ENCODE measurements around the gene LCE1D.

LCE1D gene, protein sequence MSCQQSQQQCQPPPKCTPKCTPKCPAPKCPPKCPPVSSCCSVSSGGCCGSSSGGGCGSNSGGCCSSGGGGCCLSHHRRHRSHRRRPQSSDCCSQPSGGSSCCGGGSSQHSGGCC

GRCh38 chr1:152796421-152796820 is at the start of gene LCE1D:
TSS of gene LCE1D (plus strand) at chr1:152796721. CDS start at chr1:152797795, 1,074 bp downstream.
- in situ Hi-C loops (cut with HindIII; ENCODE audit: low sequenced_read_pairs) = no loop called here

- in situ Hi-C loops (cut with HindIII; ENCODE audit: low sequenced_read_pairs) = no loop called here
Measured at GRCh38 chr1:152747831-152748230, 48.7 kb upstream of the LCE1D start.

- in situ Hi-C loops (cut with HindIII; ENCODE audit: low sequenced_read_pairs) = no loop called here
Measured at GRCh38 chr1:152752225-152752624, 44.3 kb upstream of the LCE1D start.

GRCh38 chr1:152753586-152753985 is 42.9 kb upstream of the LCE1D start:
- in situ Hi-C loops (cut with HindIII; ENCODE audit: low sequenced_read_pairs) = no loop called here

- in situ Hi-C loops (cut with HindIII; ENCODE audit: low sequenced_read_pairs) = no loop called here
Measured at GRCh38 chr1:152756872-152757271, 39.6 kb upstream of the LCE1D start.

GRCh38 chr1:152757747-152758146 is 38.8 kb upstream of the LCE1D start, which contains the start of gene KPRP:
TSS of gene KPRP (plus strand) at chr1:152758025. CDS start at chr1:152759589, 1,564 bp downstream.
- in situ Hi-C loops (cut with HindIII; ENCODE audit: low sequenced_read_pairs) = no loop called here

DNA sequence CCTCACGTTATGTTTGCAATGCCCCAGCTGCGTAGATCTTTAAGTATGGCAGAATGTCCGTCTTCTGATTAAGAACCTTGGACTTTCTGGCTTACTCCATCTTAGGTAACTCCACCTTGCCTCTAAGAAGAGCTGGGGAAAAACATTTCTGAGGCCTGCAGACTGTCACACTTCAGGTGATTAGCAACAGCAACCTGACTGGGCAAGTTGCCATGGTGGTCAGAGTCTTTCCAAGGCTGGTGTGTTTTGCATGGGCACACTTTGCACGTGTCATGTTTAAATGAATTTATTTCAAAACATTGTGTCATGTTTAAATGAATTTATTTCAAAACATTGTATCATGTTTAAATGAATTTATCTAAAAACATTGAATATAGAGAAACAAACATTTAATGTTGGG is 37.9 kb upstream of the LCE1D start:
- in situ Hi-C loops (cut with HindIII; ENCODE audit: low sequenced_read_pairs) = no loop called here

- in situ Hi-C loops (cut with HindIII; ENCODE audit: low sequenced_read_pairs) = no loop called here
Measured at GRCh38 chr1:152759453-152760173, 36.9 kb upstream of the LCE1D start.

- in situ Hi-C loops (cut with HindIII; ENCODE audit: low sequenced_read_pairs) = no loop called here
Measured at GRCh38 chr1:152760551-152761190, 35.9 kb upstream of the LCE1D start.

DNA sequence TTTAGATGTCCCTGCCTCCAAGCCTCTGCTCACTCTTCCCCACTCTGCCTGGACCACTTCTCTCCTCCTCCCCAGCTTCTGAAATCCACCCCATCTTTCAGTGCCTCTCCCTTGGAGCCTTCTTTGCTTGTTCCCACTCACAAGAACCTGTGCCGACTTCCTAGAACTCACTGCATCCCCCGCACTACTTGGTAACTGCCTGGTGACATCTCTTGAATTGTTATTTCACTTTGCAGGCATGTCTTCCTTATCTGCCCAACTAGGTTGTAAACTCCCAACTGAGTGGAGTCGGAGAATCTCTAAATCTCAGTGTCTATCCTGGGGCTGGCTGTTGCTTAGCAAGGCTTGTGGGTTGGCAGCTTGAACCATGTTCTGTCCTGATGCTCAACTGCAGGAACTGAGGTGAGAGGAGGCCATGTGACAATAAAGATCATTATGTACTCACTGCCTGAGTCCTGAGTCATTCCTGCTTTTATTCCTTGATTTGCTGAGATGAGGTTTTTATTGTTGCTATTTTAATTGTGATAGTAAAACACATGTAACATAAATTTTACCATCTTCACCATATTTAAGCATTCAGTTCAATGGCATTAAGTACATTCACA is 34.8 kb upstream of the LCE1D start:
- in situ Hi-C loops (cut with HindIII; ENCODE audit: low sequenced_read_pairs) = no loop called here

- in situ Hi-C loops (cut with HindIII; ENCODE audit: low sequenced_read_pairs) = loop anchor here (5.0 kb wide), 1 partner anchor 72 kb away; the partner anchor contains the start of gene LCE2A
Measured at GRCh38 chr1:152768847-152769533, 27.5 kb upstream of the LCE1D start.

GRCh38 chr1:152770411-152770810 is 26.1 kb upstream of the LCE1D start:
- in situ Hi-C loops (cut with HindIII; ENCODE audit: low sequenced_read_pairs) = no loop called here

DNA sequence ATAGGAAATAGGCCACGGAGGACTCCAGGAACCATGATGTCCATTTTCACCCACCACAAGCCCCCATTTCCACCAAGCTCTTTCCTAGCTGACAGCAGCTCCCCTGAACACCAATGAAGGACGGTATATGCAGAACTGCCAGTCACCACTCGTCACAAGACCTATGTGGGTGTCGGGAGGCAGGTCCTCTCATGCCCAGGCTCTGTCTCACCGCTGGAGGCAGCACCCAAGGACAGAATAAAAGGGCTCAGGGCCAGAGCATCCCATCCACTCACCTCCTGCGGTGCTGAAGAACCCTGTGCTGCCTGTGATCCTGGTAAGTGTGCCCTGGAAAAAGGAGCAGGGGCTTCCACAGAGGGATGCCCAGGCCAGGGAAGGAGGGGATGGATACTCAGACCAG is 21.6 kb upstream of the LCE1D start, which contains the start of gene LCE1F:
Gene LCE1F, plus strand, starts transcription at position 266 of the 400 bp plus-strand sequence. CDS start 1,232 bp downstream, outside the sequence.
- in situ Hi-C loops (cut with HindIII; ENCODE audit: low sequenced_read_pairs) = no loop called here

DNA sequence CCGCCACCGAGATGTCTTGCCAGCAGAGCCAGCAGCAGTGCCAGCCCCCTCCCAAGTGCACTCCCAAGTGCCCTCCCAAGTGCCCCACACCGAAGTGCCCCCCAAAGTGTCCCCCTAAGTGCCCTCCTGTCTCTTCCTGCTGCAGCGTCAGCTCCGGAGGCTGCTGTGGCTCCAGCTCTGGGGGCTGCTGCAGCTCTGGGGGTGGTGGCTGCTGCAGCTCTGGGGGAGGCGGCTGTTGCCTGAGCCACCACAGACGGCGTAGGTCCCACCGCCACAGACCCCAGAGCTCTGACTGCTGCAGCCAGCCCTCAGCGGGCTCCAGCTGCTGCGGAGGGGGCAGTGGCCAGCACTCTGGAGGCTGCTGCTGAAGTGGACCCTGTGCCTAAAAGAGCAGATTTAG is 20.2 kb upstream of the LCE1D start:
- in situ Hi-C loops (cut with HindIII; ENCODE audit: low sequenced_read_pairs) = no loop called here

- in situ Hi-C loops (cut with HindIII; ENCODE audit: low sequenced_read_pairs) = no loop called here
Measured at GRCh38 chr1:152777510-152778137, 18.9 kb upstream of the LCE1D start.

DNA sequence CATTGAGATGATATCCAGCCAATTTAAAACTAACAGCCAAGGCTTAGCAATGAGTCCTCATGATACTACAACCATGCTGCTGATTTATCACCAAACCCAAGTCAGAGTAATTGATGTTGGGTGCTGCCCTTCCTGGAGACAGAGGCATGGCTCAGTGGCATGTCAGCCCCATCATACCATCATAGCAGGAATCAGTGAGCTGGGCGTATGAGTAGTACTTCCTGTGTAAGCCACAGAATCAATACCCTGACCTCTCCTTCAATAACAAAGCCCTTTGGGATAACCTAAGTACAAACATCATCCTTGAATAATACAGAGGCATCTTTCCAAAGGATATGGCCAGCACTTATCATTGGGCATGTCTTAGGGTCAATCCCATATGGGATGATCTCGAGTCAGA is 13.4 kb upstream of the LCE1D start:
- in situ Hi-C loops (cut with HindIII; ENCODE audit: low sequenced_read_pairs) = no loop called here

DNA sequence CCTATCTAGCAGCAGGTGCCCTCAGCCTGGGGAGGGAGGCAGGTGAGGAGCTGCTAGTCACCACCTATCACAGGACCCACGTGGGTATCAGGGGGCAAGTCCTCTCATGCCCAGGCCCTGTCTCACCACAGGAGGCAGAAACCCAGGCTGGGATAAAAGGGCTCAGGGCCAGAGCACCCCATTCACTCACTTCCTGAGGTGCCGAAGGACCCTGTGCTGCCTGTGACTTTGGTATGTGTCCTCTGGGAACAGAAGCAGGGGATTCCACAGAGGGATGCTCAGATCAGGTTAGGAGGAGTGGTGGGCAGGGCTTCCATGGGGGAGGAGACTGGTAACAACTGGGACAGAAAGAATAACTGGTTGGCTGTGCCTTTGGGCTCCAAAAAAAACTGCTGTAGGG is 10.4 kb upstream of the LCE1D start, which contains the start of gene LCE1E:
Gene LCE1E, plus strand, starts transcription at position 181 of the 400 bp plus-strand sequence. CDS start 1,043 bp downstream, outside the sequence.
- in situ Hi-C loops (cut with HindIII; ENCODE audit: low sequenced_read_pairs) = no loop called here

GRCh38 chr1:152795686-152796085 is 835 bp upstream of the LCE1D start:
- in situ Hi-C loops (cut with HindIII; ENCODE audit: low sequenced_read_pairs) = no loop called here

DNA sequence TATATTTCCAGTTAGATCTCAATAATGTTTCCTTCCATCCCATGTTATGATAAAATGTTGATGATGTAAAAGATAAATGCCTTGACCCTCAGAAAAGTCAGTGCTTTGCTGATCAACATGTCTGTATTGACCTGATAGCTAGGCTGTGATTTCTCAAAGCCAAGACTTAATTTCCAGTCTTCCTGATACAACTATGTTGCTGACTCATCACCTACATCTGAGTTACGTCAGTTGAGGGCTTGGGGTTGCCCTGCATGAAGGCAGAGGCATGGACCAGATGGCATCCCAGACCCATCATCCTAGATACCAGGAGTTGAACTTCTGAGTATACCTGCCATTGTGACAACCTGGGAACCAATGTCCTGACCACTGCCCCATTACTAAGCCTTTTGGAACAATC is 4.8 kb downstream of the LCE1D start:
- in situ Hi-C loops (cut with HindIII; ENCODE audit: low sequenced_read_pairs) = no loop called here

DNA sequence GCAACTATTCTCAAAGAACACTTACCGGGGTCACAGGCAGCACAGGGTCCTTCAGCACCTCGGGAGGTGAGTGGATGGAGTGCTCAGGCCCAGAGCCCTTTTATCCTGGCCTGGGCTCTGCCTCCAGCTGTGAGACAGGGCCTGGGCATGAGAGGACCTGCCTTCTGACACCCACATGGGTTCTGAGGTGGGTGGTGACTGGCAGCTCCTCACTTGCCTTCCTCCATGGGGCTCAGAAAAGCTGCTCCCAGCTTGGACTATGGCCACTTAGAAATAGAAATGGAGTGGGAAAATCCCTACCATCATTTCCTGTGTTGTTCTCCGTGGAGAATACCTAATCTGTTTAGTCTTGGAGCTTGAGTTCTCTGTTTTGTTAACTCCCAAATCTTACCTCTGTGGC is 10.1 kb downstream of the LCE1D start, which contains the start of gene LCE1C:
Gene LCE1C, minus strand, starts transcription at position 76 of the 400 bp plus-strand sequence. CDS start 1,173 bp downstream, outside the sequence.
- in situ Hi-C loops (cut with HindIII; ENCODE audit: low sequenced_read_pairs) = no loop called here

Data from endothelial cell of hepatic sinusoid (primary cell).